A549 (cell line): ENCODE results near the gene OR2T10. TPM values are rescaled to one million over a fixed set of nuclear protein-coding genes. Genes with fewer than 3 reads are reported as not detected.

Experiments
- ATAC-seq, 2 experiments: fragments of 200-7000 bp in 1 of 2; fragments of >200 bp in 1 of 2; cut with Nextera tagmentation in 1 of 2; cut with Tn5 transposase in 1 of 2; 3 replicates each; pipeline versions ENCODE4 v1.8.0 to v1.9.1; 2018 to 2020; ENCODE audit warnings: mild to moderate bottlenecking in 1 of 2, moderate library complexity in 1 of 2
- CTCF ChIA-PET: fragments of 300-600 bp; sonication (Branson Sonifier 250); formaldehyde crosslinking; extraction: SDS; loops from one replicate; lab custom pipeline; 2021; ENCODE audit warnings: antibody characterized with exemption, inconsistent platforms; lab: Yijun Ruan, JAX
- POLR2A ChIA-PET: fragments of 350-600 bp; formaldehyde crosslinking; extraction: SDS; loops from one replicate; lab custom pipeline; 2021; ENCODE audit warnings: antibody characterized with exemption, inconsistent platforms; lab: Yijun Ruan, JAX
- DNase-seq, 2 experiments: peaks; one replicate each; pipeline versions ENCODE4 v3.0.0 to v3.0.0-alpha.2; 2011 to 2016; ENCODE audit warnings: low read depth in 1 of 2, low spot score in 1 of 2
- FAIRE-seq: peaks from 2 replicates; lab custom pipeline; 2011; peaks lifted over from hg19 to GRCh38; lab: Jason Lieb, UNC
- H3K27ac ChIP-seq, 2 experiments: fragments of >200 bp; sonication (Bioruptor Twin); formaldehyde crosslinking; 3 replicates each; pipeline ENCODE4 v1.5.1; 2016 to 2017
- H3K4me1 ChIP-seq: fragments of >200 bp; sonication (Bioruptor Twin); formaldehyde crosslinking; 3 replicates; pipeline ENCODE4 v1.6.1; 2016
- H3K4me2 ChIP-seq: fragments of >200 bp; sonication (Bioruptor Twin); formaldehyde crosslinking; 3 replicates; pipeline ENCODE4 v1.6.1; 2016
- H3K4me3 ChIP-seq: fragments of >200 bp; sonication (Bioruptor Twin); formaldehyde crosslinking; 3 replicates; pipeline ENCODE4 v1.5.1; 2016
- H3K9me3 ChIP-seq: fragments of >200 bp; sonication (Bioruptor Twin); formaldehyde crosslinking; 3 replicates; pipeline ENCODE4 v1.6.1; 2016
- CBX2 ChIP-seq: fragments of 200-600 bp; sonication (generic); IDR thresholded peaks from 2 replicates; pipeline ENCODE4 v1.6.1; 2016; ENCODE audit warnings: low read depth, mild to moderate bottlenecking, borderline replicate concordance
- CHD2 ChIP-seq: fragments of 150-350 bp; IDR thresholded peaks from 2 replicates; pipeline ENCODE4 v1.6.1; 2014; ENCODE audit warnings: low read length; ENCODE audit not compliant: partially characterized antibody
- CHD4 ChIP-seq: fragments of 200-600 bp; sonication (generic); IDR thresholded peaks from 2 replicates; pipeline ENCODE4 v1.6.1; 2016; ENCODE audit warnings: antibody characterized with exemption, mild to moderate bottlenecking, borderline replicate concordance
- E2F6 ChIP-seq: IDR thresholded peaks from 2 replicates; pipeline ENCODE4 v1.6.1; 2012; ENCODE audit warnings: low read depth, borderline replicate concordance
- EHMT2 ChIP-seq: fragments of 200-600 bp; sonication (generic); IDR thresholded peaks from 2 replicates; pipeline ENCODE4 v1.6.1; 2016; ENCODE audit warnings: antibody characterized with exemption, low read depth, mild to moderate bottlenecking, moderate library complexity
- EP300 ChIP-seq, 2 experiments: fragments of >200 bp; sonication (Bioruptor Twin); formaldehyde crosslinking; IDR thresholded peaks; 2 replicates in 1 of 2; 3 replicates in 1 of 2; pipeline ENCODE4 v1.6.1; 2016 to 2017
- ESRRA ChIP-seq: fragments of 150-350 bp; IDR thresholded peaks from 2 replicates; pipeline ENCODE4 v1.6.1; 2014; ENCODE audit warnings: mild to moderate bottlenecking, low read length, borderline replicate concordance
- FOXS1 ChIP-seq: fragments of 250-450 bp; sonication (Bioruptor Pico); IDR thresholded peaks from 2 replicates; pipeline ENCODE4 v1.5.0; 2020; ENCODE audit warnings: mild to moderate bottlenecking, moderate library complexity
- GATA3 ChIP-seq: IDR thresholded peaks from 2 replicates; pipeline ENCODE4 v1.6.1; 2012; ENCODE audit warnings: borderline replicate concordance
- HEYL ChIP-seq: fragments of 250-450 bp; sonication (Bioruptor Pico); IDR thresholded peaks from 2 replicates; pipeline ENCODE4 v1.8.0; 2021; ENCODE audit warnings: mild to moderate bottlenecking, moderate library complexity
- JUNB ChIP-seq: fragments of >200 bp; sonication (Bioruptor Twin); formaldehyde crosslinking; IDR thresholded peaks from 2 replicates; pipeline ENCODE4 v1.6.1; 2016
- KDM5A ChIP-seq: fragments of 200-600 bp; sonication (generic); IDR thresholded peaks from 2 replicates; pipeline ENCODE4 v1.6.1; 2016; ENCODE audit warnings: antibody characterized with exemption, mild to moderate bottlenecking
- NFE2L2 ChIP-seq: fragments of 150-350 bp; conservative IDR thresholded peaks from 2 replicates; pipeline ENCODE4 v1.6.1; 2014; ENCODE audit warnings: low read length
- NPAS2 ChIP-seq: fragments of 250-450 bp; sonication (Bioruptor Pico); IDR thresholded peaks from 2 replicates; pipeline ENCODE4 v1.8.0; 2022; ENCODE audit warnings: mild to moderate bottlenecking, moderate library complexity, borderline replicate concordance
- POLR2A ChIP-seq: IDR thresholded peaks from 2 replicates; pipeline ENCODE4 v1.6.1; 2012; ENCODE audit warnings: mild to moderate bottlenecking, low read length
- POLR2AphosphoS2 ChIP-seq: conservative IDR thresholded peaks from 2 replicates; pipeline ENCODE4 v1.6.1; 2012; ENCODE audit warnings: low read length, improper control_type of control experiment, inconsistent platforms
- RAD21 ChIP-seq, 2 experiments: fragments of >200 bp in 1 of 2; sonication (Bioruptor Twin) in 1 of 2; formaldehyde crosslinking in 1 of 2; IDR thresholded peaks in 1 of 2; conservative IDR thresholded peaks in 1 of 2; 2 replicates in 1 of 2; 3 replicates in 1 of 2; pipeline ENCODE4 v1.6.1; 2012 to 2018; ENCODE audit warnings: inconsistent platforms in 1 of 2
- RCOR1 ChIP-seq: fragments of 150-350 bp; IDR thresholded peaks from 2 replicates; pipeline ENCODE4 v1.6.1; 2014; ENCODE audit warnings: antibody characterized with exemption, low read length, low read depth
- TFCP2L1 ChIP-seq: fragments of 250-450 bp; sonication (Bioruptor Pico); IDR thresholded peaks from 2 replicates; pipeline ENCODE4 v1.5.0; 2021; ENCODE audit warnings: mild to moderate bottlenecking
- TP53 ChIP-seq: fragments of 250-450 bp; sonication (Bioruptor Pico); IDR thresholded peaks from 2 replicates; pipeline ENCODE4 v1.5.0; 2021; ENCODE audit warnings: mild to moderate bottlenecking, moderate library complexity
- ZC3H11A ChIP-seq: fragments of 450-650 bp; IDR thresholded peaks from 2 replicates; pipeline ENCODE4 v1.6.1; 2014; ENCODE audit warnings: antibody characterized with exemption, mild to moderate bottlenecking
- ZFP36 ChIP-seq: fragments of 450-650 bp; IDR thresholded peaks from 2 replicates; pipeline ENCODE4 v1.6.1; 2014; ENCODE audit warnings: borderline replicate concordance; ENCODE audit not compliant: partially characterized antibody
- ZNF302 ChIP-seq: fragments of 250-450 bp; sonication (Bioruptor Pico); IDR thresholded peaks from 2 replicates; pipeline ENCODE4 v1.9.0; 2021; ENCODE audit warnings: inconsistent platforms, mild to moderate bottlenecking, moderate library complexity
- ZSCAN20 ChIP-seq: fragments of 250-450 bp; sonication (Bioruptor Pico); IDR thresholded peaks from 2 replicates; pipeline ENCODE4 v1.8.0; 2022; ENCODE audit warnings: mild to moderate bottlenecking, moderate library complexity
- WGBS: methylation state at CpG from one replicate; pipeline ENCODE4 v1.1.6; 2017; ENCODE audit errors: missing lambda C conversion rate; 5-methylcytosine and 5-hydroxymethylcytosine counted together
- polyA plus RNA-seq, 4 experiments: library from polyadenylated mRNA; depleted of rRNA in 3 of 4; stranded (reverse); fragments of >200 nt; fragmentation: RNase III in 1 of 4; extraction: RNeasy Plus Mini Kit Qiagen cat#74134 plus additional on column Dnase treatment in 1 of 4; gene quantifications; 2 replicates in 3 of 4; 3 replicates in 1 of 4; pipeline ENCODE4 v1.2.3, GENCODE V29; 2011 to 2017
- TF ChIP-seq, protein P1 (sequence below): fragments of 250-450 bp; sonication (Bioruptor Pico); IDR thresholded peaks from 2 replicates; pipeline ENCODE4 v1.5.0; 2021; ENCODE audit warnings: mild to moderate bottlenecking, moderate library complexity, borderline replicate concordance
- TF ChIP-seq, protein P2 (sequence below): IDR thresholded peaks from 2 replicates; pipeline ENCODE4 v1.6.1; 2012
- TF ChIP-seq, protein P3 (sequence below): fragments of 250-450 bp; sonication (Bioruptor Pico); IDR thresholded peaks from 2 replicates; pipeline ENCODE4 v1.5.0; 2020; ENCODE audit warnings: low read depth, mild to moderate bottlenecking, moderate library complexity
- TF ChIP-seq, protein P4 (sequence below): fragments of >200 bp; sonication (Bioruptor Twin); formaldehyde crosslinking; IDR thresholded peaks from 3 replicates; pipeline ENCODE4 v1.6.1; 2016
- TF ChIP-seq, protein P5 (sequence below): fragments of >200 bp; sonication (Bioruptor Twin); formaldehyde crosslinking; IDR thresholded peaks from 3 replicates; pipeline ENCODE4 v1.5.1; 2016

The OR2T10 gene
- polyA plus RNA-seq, 2 of the 4 experiments (the other 2 are of a cell fraction) = not detected

DNA sequence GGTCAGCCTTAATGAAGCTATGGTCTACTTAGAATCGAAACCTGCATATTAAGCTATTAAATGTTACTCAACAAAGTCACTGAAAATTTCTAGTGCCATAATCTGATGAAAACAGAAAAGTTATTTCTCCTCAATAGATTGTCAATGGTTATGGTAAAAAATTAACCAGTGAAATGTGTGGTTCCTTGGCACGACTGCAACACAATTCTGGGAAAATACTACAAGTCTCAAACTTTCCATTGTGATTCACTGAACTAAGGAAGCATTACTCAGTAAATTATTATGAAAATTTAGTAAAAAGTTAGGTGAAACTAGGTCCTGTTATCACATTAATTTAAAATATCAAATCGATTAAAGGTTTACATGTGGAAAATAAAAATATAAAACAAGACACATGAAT is 12.8 kb upstream of the OR2T10 start:
- CTCF ChIA-PET = no interaction called here
- TF ChIP-seq ESRRA (no peak), TFCP2L1 (no peak), POLR2A (no peak), RCOR1 (no peak), NFE2L2 (no peak), FOXS1 (CRISPR knock-in tag) (no peak), EHMT2 (no peak), ZNF302 (no peak), NPAS2 (no peak), POLR2AphosphoS2 (no peak), ZC3H11A (no peak)
- FAIRE-seq (no peak), ATAC-seq (no peak), DNase-seq (no peak)
- Histone ChIP-seq H3K27ac (no peak overlapping the region), H3K4me1 (no peaks in the 10 kb centered on the region), H3K9me3 (no peaks in the 10 kb centered on the region), H3K4me2 (no peak overlapping the region), H3K4me3 (no peak overlapping the region)
- POLR2A ChIA-PET = no interaction called here
- WGBS = 3% methylated on average over 3 of the region's 3 CpGs

DNA sequence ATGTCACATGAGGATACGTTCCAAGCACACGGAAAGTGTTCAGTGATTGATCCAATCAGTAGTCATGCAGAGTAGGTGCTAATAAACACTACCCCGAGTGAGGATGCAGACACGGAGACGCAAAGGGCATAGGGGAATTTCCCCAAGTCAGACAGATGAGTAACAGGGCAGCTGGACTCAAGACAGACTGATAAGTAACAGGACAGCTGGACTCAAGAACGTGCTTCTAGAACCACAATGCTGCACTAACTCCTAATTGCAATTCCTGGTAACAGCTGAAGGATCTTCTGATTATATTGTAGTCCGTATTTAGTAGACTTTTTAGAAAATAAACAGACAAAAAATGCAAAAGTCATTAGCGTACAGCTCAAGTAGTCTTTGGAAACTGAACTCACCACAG is 1.9 kb upstream of the OR2T10 start:
- ATAC-seq (no peak), FAIRE-seq (no peak)
- CTCF ChIA-PET = interaction anchor here (0.6 kb wide), 1 partner anchor 724 kb away, joined by 3 read pairs; no protein-coding TSS in a partner anchor
- no peaks in the 10 kb centered on the region for H3K9me3 ChIP-seq
- H3K27ac ChIP-seq = no peak overlapping the region
- WGBS = 25% methylated on average over 8 of the region's 8 CpGs
- no peak overlapping the region for H3K4me3 ChIP-seq
- no peak overlapping the region for H3K4me2 ChIP-seq
- TF ChIP-seq, protein P1, sequence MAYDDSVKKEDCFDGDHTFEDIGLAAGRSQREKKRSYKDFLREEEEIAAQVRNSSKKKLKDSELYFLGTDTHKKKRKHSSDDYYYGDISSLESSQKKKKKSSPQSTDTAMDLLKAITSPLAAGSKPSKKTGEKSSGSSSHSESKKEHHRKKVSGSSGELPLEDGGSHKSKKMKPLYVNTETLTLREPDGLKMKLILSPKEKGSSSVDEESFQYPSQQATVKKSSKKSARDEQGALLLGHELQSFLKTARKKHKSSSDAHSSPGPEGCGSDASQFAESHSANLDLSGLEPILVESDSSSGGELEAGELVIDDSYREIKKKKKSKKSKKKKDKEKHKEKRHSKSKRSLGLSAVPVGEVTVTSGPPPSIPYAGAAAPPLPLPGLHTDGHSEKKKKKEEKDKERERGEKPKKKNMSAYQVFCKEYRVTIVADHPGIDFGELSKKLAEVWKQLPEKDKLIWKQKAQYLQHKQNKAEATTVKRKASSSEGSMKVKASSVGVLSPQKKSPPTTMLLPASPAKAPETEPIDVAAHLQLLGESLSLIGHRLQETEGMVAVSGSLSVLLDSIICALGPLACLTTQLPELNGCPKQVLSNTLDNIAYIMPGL (CRISPR knock-in tag) = no peak
- TF ChIP-seq POLR2A (no peak), E2F6 (no peak), KDM5A (no peak), HEYL (CRISPR knock-in tag) (no peak), ZFP36 (no peak), JUNB (no peak), ZNF302 (no peak)
- TF ChIP-seq, protein P2, sequence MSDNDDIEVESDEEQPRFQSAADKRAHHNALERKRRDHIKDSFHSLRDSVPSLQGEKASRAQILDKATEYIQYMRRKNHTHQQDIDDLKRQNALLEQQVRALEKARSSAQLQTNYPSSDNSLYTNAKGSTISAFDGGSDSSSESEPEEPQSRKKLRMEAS = no peak
- TF ChIP-seq, protein P3, sequence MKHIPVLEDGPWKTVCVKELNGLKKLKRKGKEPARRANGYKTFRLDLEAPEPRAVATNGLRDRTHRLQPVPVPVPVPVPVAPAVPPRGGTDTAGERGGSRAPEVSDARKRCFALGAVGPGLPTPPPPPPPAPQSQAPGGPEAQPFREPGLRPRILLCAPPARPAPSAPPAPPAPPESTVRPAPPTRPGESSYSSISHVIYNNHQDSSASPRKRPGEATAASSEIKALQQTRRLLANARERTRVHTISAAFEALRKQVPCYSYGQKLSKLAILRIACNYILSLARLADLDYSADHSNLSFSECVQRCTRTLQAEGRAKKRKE (CRISPR knock-in tag) = no peak
- TF ChIP-seq, all 56 proteins: peak for 0
- no peaks in the 10 kb centered on the region for H3K4me1 ChIP-seq
- DNase-seq = no peak
- POLR2A ChIA-PET = no interaction called here

- 44% methylated on average over 2 of the region's 2 CpGs for WGBS
- no peak overlapping the region for H3K4me3 ChIP-seq
- POLR2A ChIA-PET = no interaction called here
- peak in 1 of 2 experiments; percentile 10 for DNase-seq
- no peak for ATAC-seq
- H3K4me1 ChIP-seq = no peaks in the 10 kb centered on the region
- CTCF ChIA-PET = no interaction called here
- no peak for FAIRE-seq
- no peaks in the 10 kb centered on the region for H3K9me3 ChIP-seq
- H3K27ac ChIP-seq = no peak overlapping the region
- H3K4me2 ChIP-seq = no peak overlapping the region
- no peak for TF ChIP-seq CHD2
- TF ChIP-seq, protein P4, sequence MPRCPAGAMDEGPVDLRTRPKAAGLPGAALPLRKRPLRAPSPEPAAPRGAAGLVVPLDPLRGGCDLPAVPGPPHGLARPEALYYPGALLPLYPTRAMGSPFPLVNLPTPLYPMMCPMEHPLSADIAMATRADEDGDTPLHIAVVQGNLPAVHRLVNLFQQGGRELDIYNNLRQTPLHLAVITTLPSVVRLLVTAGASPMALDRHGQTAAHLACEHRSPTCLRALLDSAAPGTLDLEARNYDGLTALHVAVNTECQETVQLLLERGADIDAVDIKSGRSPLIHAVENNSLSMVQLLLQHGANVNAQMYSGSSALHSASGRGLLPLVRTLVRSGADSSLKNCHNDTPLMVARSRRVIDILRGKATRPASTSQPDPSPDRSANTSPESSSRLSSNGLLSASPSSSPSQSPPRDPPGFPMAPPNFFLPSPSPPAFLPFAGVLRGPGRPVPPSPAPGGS = no peak
- no peak for TF ChIP-seq TP53 (CRISPR knock-in tag)
- no peak for TF ChIP-seq GATA3
- no peak for TF ChIP-seq EP300 (IDR thresholded peaks at IDR 0.05)
- TF ChIP-seq CBX2 = no peak
- no peak for TF ChIP-seq RAD21 (conservative IDR thresholded peaks at IDR 0.05 in 1 of 2, IDR thresholded peaks at IDR 0.05 in 1 of 2)
- no peak for TF ChIP-seq CHD4
- TF ChIP-seq, protein P5, sequence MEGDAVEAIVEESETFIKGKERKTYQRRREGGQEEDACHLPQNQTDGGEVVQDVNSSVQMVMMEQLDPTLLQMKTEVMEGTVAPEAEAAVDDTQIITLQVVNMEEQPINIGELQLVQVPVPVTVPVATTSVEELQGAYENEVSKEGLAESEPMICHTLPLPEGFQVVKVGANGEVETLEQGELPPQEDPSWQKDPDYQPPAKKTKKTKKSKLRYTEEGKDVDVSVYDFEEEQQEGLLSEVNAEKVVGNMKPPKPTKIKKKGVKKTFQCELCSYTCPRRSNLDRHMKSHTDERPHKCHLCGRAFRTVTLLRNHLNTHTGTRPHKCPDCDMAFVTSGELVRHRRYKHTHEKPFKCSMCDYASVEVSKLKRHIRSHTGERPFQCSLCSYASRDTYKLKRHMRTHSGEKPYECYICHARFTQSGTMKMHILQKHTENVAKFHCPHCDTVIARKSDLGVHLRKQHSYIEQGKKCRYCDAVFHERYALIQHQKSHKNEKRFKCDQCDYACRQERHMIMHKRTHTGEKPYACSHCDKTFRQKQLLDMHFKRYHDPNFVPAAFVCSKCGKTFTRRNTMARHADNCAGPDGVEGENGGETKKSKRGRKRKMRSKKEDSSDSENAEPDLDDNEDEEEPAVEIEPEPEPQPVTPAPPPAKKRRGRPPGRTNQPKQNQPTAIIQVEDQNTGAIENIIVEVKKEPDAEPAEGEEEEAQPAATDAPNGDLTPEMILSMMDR = no peak
- TF ChIP-seq ZSCAN20 (CRISPR knock-in tag) = no peak
Measured at GRCh38 chr1:248596615-248597014, 885 bp downstream of the OR2T10 start.
